Measurements from ENCODE around the gene BRAF. TPM values are rescaled to one million over a fixed set of nuclear protein-coding genes. Genes with fewer than 3 reads are reported as not detected.

BRAF gene
- total and polyA plus RNA-seq, 2 of the 8 experiments (the other 6 are each of a cell fraction or from before 2014, with no cell fraction given) = 11.4 to 32.6 TPM

DNA sequence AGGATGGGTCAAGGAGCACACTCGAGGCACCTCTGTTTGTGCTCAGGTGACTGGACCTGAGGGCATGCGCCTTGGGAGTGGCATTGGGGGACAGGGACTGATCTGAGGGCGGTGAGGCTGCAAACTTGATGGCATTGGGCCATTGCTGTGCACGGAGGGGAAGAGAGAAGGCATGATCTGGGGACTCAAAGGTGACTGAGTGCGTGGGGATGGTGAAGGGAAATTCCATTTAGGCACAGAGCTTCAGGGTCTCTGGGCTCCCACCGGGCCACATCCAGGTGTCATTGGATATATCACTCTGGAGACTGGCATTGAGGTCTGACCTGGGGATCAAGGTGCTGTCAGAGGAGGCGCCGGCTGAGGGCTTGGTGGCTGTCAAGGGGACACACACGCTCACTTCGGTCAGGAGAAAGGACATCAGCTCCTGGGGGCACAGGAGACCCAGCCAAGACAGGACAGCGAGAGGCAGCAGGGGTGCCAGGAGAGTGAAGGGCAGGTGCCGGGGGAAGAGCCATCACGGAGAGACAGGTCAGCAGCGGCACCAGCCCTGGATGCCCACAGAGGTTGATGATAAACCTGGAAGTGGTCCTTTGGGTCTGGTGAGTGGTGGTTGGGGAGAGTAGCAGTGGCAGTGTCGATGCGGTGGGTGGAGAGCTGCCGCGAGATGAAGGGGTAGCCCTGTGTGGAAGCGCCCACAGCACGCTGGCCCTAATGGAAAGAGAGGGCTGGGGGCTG is 246.5 kb downstream of the BRAF start:
- Histone ChIP-seq H3K4me1 (replicated peaks in 1 of 4; ENCODE audit: control insufficient read depth in 3 of 4, insufficient read depth in 4 of 4, low read length in 3 of 4) (no peaks in the 10 kb centered on the region; a peak in 1 of 7 replicates), H3K14ac (ENCODE audit: insufficient read length) (no peak overlapping the region), H2BK15ac (ENCODE audit: low read length) (no peak overlapping the region), H2BK12ac (ENCODE audit: low read depth, low read length) (no peak overlapping the region), H3K23me2 (ENCODE audit: low read depth, low read length) (peaks cover 3% of the 10 kb centered on the region; the same call in 1 of the 2 replicates), H4K20me1 (replicated peaks in 1 of 2; ENCODE audit: control insufficient read depth in 1 of 2, insufficient read depth in 2 of 2, low read length in 2 of 2) (no peaks in the 10 kb centered on the region), H2AK5ac (ENCODE audit: low read depth, low read length) (peak overlapping the region; percentile 65; the same call in 1 of the 2 replicates), H3K79me2 (ENCODE audit: control insufficient read depth in 1 of 2, insufficient read depth in 2 of 2, low read length in 2 of 2) (no peaks in the 10 kb centered on the region), H3K36me3 (ENCODE audit: control insufficient read depth in 2 of 4, insufficient read depth in 4 of 4, low read length in 3 of 4) (no peaks in the 10 kb centered on the region), H3K56ac (replicated peaks; ENCODE audit: insufficient read length, low read depth, low read length) (no peak overlapping the region), H2BK5ac (ENCODE audit: low read depth, low read length) (no peak overlapping the region), H4K8ac (ENCODE audit: extremely low read depth, insufficient read depth, low read length) (peak overlapping the region; percentile 28), H2BK20ac (ENCODE audit: low read length) (no peak overlapping the region), H3K27ac (ENCODE audit: low read depth, low read length) (no peak overlapping the region), H4K91ac (replicated peaks; ENCODE audit: insufficient read length, low read length) (no peak overlapping the region), H3K4me2 (ENCODE audit: insufficient read depth in 1 of 2, low read depth in 2 of 2, low read length in 2 of 2) (no peak overlapping the region), H3K79me1 (ENCODE audit: low read depth, low read length) (no peaks in the 10 kb centered on the region), H3K4me3 (ENCODE audit: extremely low read depth in 1 of 4, insufficient read depth in 2 of 4, low read depth in 3 of 4, low read length in 4 of 4) (no peak overlapping the region), H3K27me3 (replicated peaks in 1 of 4; ENCODE audit: control insufficient read depth in 3 of 4, extremely low read depth in 1 of 4, insufficient read depth in 3 of 4, low read length in 3 of 4) (peaks cover 0 to 8% (median 2%) of the 10 kb centered on the region in 4 experiments; a peak in 3 of 7 replicates), H4K5ac (ENCODE audit: insufficient read length, low read depth, low read length) (no peak overlapping the region), H2AFZ (ENCODE audit: low read length) (no peak overlapping the region), H3K23ac (ENCODE audit: insufficient read length) (no peak overlapping the region), H3K9me3 (ENCODE audit: insufficient read depth in 2 of 2, low read depth in 1 of 2, low read length in 1 of 2) (no peaks in the 10 kb centered on the region), H3K9ac (replicated peaks in 1 of 4; ENCODE audit: extremely low read depth in 1 of 4, low read depth in 3 of 4, low read length in 3 of 4) (no peak overlapping the region), H3K4ac (replicated peaks; ENCODE audit: insufficient read length, low read depth, low read length) (no peak overlapping the region), H2BK120ac (replicated peaks; ENCODE audit: low read depth, low read length) (no peak overlapping the region), H3K18ac (ENCODE audit: extremely low read depth, low read length) (no peak overlapping the region)
- FAIRE-seq (no peak), DNase-seq (ENCODE audit: low read depth in 1 of 2, low spot score in 2 of 2) (no peak)
- WGBS, 2 experiments (ENCODE audit: extremely low coverage in 1 of 2, insufficient coverage in 1 of 2, insufficient read length in 1 of 2, insufficient replicate concordance in 2 of 2, low coverage in 1 of 2, low lambda C conversion rate in 2 of 2, missing lambda C conversion rate in 1 of 2) = 94% methylated on average over 20 of the region's 20 CpGs; no CpG with 5 or more reads in 1 of the 2 experiments
- ChIA-PET POLR2A (ENCODE audit: partially characterized antibody) (interaction anchor here (1.0 kb wide), 1 partner anchor 16 kb away, joined by 4 read pairs; no protein-coding TSS in a partner anchor), CTCF (ENCODE audit: partially characterized antibody) (interaction anchor here (0.7 to 4.5 kb wide), 4 partner anchors 7 to 305 kb away, joined by 3 to 38 read pairs (median 3); no protein-coding TSS in a partner anchor)
